CD4-positive, alpha-beta T cell treated with Interleukin-17A for 1 hour (primary cell): ENCODE measurements around the gene DCP1A.
"Not testable (repeated sequence)": the region's sequence is repeated elsewhere in the genome, so short reads cannot be mapped to it uniquely, and the experiment has no call there.

ENCODE experiments used
- DNase-seq: peaks from one replicate; pipeline ENCODE4 v3.0.0-alpha.2; 2020

The DCP1A gene

DNA sequence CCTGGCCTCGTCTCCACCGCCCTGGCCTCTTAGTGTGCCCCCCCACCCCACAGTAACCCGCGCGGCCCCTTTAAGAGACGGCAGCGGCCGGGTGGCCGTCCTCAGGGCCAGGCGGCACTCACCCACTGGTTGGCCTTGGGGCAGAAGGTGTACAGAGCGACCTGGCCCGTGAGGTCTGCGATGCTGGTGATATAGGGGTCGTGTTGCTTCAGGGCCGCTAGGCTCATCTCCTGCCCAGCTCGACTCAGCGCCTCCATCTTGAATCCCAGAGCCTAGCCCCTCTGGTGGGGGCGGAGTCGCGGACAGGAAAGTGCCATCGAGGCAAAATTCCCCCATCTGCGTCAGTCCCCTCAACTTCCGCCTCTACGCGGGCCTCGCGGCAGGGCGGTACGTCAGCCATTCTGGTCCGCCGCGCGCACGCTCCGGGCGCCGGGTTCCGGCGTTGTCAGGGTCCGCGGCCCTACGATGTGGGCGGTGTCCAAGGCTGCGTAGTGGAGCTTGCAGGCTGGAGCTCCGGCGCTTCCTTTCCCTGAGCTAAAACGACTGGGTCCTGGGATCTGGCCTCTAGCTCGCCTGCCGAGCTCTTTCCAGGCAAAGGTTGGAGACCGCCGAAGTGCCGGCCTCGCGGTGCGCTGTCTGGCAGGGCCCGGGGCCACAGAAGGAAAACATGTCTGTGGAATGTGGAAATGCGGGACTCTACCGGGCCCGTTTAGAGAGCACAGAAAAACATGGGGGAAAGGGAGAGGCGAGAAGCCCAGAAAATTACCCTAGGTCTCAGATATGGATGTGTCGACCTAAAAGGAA is at the start of gene DCP1A:
DCP1A (minus strand) TSS at position 283 of the 804 bp plus-strand sequence; CDS start at position 257, 26 bp downstream.
- peak; percentile 96 for DNase-seq

DNA sequence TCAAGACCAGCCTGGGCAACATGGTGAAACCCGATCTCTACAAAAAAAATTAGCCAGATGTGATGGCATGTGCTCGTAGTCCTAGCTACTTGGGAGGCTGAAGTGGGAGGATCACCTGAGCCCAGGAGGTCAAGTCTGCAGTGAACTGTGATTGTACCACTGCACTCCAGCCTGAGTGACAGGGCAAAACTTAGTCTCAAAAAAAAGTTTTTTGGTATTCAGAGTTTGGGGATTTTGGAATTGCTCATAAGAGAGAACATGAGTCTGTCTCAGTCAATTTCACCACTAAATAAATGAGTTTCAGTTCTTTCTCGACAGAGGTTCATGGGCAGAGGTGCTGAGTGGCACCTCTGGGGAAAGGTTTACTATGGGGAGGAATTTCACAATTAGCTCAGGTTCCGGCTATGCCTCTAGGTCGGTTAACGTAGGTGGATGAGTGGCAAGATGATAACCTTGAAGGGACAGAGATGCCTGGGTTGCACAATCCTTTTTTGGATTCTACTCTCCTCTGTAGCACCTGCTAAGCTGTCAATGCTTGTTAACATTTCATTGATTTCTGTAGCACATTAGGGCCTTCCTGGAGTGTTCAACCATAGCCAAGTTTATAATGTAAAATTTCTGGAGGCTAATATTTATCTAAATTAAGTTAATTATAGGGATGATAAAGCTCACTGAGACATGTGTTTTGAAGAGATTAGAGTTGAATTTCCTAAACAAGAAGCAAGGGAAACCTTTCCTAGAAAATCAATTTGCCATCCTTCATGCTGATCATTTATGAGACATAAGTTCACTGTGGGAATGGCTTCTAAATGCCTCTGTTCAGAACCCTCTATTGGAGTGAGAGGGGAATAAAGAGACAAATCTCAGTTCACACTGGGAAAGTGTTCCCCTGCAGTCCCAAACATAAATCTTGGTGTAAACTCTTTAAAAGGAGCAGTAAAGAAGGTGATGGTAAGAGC is 37.4 kb upstream of the DCP1A start:
- no peak for DNase-seq

DNA sequence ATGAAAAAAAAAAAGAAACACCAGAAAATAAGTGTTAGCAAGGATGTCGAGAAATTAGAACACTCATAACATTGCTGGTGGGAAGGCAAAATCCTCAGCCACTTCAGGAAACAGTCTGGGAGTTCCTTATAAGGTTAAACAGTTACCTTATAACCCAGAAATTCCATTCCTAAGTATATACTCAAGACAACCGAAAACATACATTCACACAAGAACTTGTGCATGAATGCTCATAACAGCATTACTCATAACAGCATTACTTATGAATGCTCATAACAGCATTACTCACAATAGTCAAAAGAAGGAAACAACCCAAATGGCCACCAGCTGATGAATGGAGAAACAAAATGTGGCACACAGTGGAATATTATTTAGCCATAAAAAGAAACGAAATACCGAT is 34.8 kb upstream of the DCP1A start:
- no peak for DNase-seq

DNA sequence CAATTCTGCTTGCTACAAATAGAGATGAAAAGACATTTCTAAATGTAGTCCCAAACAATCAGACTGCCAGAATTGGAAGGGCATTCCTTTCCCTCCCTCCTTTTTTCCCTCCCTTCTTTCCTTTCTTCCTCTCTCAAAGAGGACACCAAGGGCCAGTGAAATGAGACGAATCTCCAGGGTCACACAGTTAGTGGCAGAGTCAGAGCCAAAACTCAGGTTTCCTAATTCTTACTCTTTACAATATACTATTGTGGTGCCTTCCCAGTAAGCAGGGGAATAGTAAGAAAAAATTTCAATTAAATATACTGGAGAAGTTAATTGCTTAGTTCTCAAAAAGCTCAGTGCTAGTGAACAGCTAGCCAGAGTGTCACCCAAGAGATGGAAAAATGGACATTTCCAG is 33.0 kb upstream of the DCP1A start:
- no peak for DNase-seq

DNA sequence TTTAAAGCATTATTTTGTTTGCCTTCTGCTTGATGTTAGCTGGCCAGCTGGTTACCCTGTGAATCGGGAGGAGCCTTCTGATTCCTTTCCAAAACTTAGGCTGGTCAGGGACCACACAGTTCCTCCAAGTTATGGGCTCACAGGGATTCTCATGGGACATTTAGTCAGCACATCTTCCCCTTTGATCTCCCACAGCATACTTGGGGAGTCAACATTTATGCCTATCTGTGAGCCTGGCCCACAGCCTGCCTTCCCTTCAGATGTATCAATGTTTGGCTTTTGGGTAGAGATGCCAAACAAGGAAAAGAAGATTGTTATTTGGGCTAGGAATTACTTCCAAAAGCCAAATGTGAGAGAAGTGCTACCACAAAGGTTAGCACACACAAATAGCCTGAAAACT is 32.6 kb upstream of the DCP1A start:
- no peak for DNase-seq

DNA sequence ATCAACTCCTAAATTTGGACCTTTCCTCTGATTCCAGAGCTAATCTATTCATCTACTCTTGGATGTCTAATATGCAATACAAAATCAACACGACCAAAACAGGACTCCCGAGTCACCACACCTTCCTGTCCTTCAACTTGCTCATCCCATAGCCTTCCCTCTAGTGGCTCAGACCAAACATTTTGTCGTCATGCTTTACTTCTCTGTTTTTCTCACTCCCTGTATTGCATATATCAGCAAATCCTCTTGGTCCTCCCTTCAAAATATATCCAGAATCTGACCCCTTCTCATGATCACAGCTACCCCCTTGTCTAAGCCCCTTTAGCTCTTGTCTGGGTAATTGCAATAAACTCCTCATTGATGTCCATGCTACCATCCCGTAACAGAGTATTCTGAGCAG is 30.5 kb upstream of the DCP1A start:
- DNase-seq = no peak

DNA sequence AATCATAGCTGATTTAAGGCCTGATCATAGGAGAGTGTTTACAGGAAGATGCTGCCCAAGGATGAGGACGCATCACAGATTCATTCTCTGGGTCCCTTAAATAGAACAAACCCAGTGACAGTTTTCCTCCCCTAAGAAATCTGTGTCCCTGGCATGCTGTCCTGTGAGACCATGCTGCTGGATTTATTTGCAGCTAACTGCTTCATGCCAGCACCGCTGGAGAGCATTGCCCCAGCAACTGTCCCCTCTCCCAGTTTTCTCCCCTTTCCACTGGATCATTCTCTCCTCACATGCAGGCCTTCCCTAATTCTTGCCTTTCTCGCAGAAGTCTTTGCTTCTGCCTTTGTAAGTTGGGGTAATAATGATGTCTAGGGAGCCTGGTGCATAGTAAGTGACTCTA is 29.3 kb upstream of the DCP1A start:
- no peak for DNase-seq

DNA sequence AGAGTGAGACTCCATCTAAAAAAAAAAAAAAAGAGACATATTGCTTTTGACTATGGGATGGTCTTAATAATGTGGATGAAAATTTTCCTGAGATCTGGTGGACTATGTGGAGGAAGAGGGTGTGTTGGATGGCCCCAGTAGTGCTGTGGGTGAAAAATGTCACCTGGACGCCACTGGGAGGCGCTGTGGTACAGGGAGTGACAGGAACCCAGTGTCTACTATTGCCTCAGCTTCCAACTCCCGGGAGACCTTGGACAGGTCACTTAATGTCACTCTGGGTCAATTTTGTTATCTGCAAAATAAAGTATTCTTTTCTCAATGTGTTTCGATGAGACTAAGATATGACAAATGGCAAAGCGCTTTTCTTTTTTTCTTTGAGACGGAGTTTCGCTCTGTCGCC is 27.7 kb upstream of the DCP1A start:
- DNase-seq = peak; percentile 27

DNA sequence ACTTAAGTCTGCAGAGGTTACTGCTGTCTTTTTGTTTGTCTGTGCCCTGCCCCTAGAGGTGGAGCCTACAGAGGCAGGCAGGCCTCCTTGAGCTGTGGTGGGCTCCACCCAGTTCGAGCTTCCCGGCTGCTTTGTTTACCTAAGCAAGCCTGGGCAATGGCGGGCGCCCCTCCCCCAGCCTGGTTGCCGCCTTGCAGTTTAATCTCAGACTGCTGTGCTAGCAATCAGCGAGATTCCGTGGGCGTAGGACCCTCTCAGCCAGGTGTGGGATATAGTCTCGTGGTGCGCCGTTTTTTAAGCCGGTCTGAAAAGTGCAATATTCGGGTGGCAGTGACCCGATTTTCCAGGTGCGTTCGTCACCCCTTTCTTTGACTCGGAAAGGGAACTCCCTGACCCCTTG is 23.4 kb upstream of the DCP1A start:
- not testable (repeated sequence) for DNase-seq

DNA sequence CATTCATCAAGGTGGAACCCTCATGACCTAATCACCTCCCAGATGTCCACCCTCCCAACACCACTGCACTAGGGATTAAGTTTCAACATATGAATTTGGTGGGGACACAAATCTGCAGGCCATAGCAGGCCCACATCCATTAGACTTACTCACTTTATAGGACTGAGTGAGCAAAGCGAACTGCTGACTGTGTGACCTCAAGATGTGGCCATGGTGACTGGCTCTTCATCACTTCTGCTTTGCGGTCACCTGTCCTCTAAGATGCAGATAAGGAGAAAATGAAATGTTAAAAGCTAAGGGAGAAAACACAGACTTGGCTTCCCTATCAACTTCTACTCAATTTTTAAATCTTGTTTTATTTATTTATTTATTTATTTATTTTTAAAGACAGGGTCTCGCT is 14.5 kb upstream of the DCP1A start:
- no peak for DNase-seq

DNA sequence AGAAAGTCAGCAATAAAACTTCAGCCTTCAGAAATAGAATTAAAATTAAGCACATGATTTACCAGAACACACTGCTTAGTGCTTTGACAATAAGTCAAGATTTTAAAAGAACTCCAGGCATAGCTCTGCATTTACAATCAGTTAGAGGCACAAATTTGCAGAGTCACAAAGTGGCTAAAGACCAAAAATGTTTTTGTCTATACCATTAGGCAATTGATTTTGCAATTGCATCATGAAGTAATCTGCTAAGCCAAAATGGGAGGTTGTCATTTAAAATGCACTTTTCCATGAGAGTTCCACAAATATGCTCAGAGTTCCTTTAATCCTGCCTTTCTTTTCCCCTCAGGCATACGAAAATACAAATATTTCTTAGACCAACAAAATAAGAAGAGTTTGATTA is 10.1 kb upstream of the DCP1A start:
- DNase-seq = no peak

DNA sequence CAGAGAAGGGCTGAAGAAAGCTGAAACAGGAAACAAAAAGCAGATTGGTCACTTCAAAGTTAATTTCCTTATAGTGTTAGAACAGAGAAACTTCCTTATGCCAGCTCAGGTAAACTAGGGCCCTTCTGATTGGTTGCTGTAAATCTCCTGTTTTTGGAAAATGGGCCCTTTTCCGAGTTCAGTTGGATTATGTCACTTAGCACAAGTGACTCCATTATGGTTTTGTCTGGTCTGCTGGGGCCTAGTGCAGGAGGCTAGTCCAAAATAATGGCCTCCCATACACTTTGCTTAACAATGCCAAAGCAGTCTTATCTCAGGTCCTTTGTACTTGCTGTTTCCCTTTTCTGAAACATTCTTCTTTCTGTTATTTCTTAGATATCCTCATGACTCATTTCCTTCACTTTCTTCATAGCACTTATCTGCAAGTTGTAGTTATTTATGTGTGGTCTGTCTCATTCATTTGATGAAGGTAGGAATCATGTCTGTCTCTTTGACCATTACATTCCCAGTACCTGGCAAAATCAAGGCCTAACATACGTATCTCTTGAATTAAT is 7.7 kb upstream of the DCP1A start:
- no peak for DNase-seq

DNA sequence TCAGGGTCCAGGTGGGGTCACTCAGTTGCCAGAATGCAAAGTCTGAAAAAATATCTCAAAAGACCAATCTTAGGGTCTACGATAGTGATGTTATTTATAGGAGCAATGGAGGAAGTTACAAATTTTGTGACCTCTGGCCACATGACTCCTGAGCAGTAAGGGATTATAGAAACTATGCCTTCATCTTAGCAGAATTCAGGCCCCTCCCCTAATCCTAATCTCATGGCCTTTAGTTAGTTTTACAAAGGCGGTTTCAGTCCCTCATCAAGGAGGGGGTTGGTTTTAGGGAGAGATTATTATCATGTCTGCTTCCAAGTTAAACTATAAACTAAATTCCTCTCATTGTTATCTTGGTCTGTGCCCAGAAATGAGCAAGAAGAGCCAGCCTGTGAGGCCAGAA is 5.9 kb upstream of the DCP1A start:
- DNase-seq = no peak

DNA sequence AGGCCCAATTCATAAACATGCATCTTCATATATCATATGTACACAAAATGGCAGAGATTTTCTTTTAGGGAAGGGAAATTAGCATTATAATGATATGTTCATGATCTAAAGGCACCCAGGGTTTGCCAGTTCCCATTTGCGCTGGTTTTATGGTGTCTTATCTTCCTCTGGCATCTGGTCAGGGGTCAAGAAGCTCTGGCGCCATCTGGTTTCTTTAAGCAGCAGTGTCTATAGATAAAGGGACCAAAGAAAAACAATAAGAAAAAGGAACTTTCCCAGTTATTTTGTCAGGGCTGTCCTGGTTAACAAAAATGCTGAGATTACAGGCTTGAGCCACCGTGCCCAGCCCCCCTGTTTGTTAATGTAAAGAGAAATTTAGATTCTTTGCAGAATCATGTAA is 3.3 kb upstream of the DCP1A start:
- DNase-seq = peak; percentile 25

DNA sequence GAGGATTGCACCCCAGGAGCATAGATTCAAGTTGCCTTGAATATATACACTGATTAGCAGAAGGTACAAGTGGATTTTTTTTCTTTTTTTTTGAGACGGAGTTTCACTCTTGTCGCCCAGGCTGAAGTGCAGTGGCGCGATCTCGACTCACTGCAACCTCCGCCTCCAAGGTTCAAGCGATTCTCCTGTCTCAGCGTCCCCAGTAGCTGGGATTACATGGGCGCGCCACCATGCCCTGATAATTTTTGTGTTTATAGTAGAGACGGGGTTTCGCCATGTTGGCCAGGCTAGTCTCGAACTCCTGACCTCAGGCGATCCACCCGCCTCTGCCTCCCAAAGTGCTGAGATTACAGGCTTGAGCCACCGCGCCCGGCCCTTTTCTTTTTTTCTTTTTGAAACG is 775 bp upstream of the DCP1A start:
- not testable (repeated sequence) for DNase-seq

DNA sequence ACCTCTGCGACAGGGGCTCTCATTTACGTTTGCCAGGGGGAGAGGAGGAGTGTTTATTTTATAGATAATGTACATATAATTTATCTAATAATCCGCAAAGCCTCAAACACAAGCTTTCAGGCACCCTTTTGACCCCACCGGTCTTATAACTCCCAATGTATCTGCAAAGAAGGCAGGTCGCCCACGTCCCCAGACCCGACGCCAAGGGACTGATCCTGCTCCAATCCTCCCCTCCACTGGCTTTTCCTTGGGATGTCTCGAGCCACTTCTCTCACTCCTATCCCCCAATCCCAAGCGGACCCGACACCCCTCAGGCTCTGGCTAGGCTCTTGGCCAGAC is 452 bp downstream of the DCP1A start:
- DNase-seq = no peak

DNA sequence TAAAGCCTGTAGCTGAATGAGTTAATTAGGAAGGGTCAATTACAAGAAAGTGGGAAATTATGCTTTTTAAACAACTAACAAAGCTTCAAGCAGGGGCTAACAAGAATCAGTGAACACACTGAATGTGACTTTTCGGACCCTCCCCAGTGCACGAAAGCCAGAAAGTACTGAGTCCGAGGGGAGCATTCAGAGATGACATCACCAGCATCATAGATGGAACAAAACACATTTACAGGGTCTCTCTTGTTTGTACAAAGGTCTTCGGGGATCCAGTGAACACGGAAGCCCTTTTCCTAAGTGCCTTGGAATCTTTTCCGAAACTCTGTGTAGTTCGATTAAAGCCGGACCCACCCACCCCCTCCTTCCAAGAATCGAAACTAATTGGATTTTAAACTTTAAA is 829 bp downstream of the DCP1A start:
- DNase-seq = peak; percentile 20

DNA sequence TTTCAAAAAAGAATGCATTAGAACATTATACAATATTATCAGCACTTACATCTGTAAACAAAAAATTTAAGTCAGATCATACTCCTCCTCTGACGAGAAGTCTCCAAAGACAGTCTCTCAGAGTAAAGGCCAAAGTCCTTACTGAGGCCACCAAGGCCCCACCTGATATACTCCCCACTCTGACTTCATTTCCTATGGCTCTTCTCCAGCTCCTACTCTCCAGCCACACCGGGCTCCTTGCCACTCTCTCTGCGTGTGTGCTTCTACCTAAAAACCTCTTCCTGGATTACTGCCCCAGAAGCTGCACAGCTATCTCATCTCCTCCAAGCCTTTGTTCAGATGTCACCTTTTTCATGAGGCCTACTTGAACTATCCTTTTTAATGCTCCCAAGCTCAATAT is 5.0 kb downstream of the DCP1A start:
- DNase-seq = no peak

DNA sequence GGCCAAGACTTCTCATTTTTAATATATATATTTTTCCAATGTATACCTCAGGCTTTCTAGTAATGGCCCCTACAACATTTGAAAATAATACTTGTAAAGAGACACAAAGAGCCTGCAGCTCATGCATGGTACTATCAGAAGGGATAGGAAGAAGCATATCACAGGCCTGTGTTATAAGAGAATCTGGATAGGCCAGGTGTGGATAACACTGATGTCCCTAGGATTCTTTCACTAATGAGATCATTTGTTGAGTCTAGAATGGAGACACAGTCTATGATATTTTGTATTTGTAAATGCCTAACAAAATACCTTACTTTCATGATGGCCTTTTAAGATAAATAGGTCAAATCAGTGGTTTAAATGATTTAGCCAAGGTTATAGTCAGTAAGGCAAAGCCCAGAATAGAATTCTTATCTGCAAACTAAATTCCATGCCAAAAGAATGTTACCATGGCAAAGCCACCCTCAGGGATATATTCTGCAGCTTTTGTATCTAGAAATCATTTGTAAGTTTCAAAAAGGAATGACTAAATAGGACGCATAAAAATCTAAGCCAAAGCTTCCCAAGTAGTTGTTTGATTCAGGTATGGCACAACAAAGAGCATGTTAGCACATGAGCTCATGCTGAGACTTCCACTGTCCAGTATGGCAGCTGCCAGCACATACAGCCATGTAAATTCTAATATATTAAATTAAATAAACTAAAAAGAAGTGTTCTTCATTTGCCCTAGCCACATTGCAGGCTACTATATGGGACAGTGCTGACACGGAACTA is 10.0 kb downstream of the DCP1A start:
- DNase-seq = no peak

DNA sequence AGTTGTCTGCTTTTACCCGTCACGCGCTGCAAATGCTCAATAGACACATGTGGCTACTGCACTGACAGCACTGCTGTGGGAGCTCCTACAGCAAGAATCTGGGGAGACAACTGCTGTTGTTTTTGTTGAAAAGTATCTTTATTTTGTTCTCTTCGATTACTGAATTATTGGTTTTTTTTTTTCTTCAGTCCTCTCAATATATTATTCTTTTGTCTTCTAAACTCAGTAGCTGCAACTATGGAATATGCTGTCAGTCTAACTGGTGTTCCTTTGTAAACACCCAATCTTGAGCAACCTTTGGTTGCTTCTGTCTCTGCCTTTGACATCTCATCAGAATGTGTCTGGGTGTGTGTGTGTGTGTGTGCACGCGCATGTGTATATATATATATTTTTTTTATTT is 12.6 kb downstream of the DCP1A start:
- DNase-seq = no peak

DNA sequence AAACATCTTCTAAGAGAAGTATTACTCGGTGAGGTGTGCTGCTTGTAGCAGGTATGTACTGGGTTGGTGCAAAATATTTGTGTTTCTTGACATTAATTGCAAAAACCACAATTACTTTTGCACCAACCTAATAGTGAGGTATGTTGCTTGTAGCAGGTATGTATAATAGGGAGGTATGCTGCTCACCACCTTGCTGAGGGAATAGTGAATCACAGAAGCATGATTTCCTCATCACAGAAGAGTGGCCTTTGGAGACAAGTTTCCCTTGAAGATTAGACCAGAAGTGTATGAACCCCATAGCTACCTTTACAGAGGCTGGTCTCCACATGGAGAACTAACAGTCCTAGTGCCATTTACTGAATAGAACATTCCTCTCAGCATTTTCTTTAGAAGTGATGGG is 15.5 kb downstream of the DCP1A start:
- no peak for DNase-seq

DNA sequence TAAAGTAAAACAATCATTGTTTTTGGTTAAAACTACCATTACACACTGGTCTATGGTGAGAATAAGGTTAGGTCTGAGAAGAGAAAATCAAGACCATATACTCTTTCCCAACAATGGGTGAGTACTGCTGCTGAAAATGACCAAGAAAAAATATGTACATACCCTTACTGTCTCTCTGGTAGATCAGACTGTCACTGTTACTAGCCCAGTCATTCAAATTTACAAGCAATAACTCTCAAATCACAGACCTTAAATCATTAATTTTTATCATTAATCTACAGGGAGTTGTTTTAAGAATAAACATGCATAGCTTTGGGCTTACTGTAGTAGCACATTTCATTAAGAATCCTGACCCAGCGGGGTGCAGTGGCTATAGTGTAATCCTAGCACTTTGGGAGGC is 17.4 kb downstream of the DCP1A start:
- DNase-seq = no peak

DNA sequence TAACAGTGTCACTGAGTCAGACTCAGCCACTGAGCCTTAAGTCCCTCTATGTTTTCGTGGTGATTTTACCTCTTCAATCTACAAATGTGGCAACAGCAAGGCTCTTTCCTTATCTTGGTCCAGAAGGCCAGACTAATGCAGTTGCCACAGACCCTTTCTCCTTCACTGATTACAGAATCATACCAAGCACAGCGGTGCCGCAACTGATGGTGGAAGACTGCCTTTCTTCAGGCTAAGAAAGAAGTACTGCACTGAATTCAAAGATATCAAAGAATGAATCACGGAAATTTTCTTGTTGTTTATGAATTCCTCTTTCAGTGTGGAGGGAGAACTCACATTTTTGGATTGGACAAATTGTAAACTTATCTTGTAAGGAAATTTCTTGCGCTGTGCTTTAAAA is 18.6 kb downstream of the DCP1A start:
- DNase-seq = no peak
